GM21825 (cell line): ENCODE measurements around the gene AKT1.
"Not testable (repeated sequence)": the region's sequence is repeated elsewhere in the genome, so short reads cannot be mapped to it uniquely, and the experiment has no call there.

Source experiments
- ATAC-seq: cut with Tn5 transposase; IDR thresholded peaks from one replicate; pipeline ENCODE4 v1.9.1; 2021; ENCODE audit warnings: mild to moderate bottlenecking, moderate library complexity; ENCODE audit not compliant: unreplicated experiment

AKT1 gene

GRCh38 chr14:104741803-104742251 is 53.7 kb downstream of the AKT1 start:
- no peak for ATAC-seq

DNA sequence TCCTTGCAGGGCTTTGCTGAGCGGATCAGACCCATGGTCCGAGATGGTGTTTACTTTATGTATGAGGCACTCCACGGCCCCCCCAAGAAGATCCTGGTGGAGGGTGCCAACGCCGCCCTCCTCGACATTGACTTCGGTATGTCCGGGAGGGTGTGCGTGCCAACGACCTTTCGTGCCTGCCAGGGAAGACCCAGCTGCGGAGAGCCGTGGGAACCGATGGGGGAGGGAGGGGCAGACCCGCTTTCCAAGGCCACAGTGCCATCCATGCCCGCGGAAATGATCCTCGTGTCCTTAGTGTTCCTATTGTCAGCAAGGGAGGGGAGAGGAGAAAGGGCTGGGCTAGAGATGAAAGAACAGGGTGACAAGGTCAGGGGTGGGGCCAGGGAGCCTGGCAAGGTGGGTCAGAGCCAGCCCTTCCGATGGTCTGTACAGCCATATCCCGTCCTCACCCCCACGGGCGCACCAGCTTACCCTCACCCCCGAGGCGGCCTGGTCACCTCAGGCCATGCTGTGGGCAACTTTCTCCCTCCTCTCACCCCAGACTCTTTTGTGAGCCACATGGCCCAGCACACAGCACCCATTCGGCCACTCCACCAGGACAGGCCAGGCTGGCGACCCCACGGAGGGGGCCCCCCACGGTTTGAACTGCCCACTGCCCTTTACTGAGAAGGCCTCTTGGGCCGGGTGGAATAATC is 54.3 kb downstream of the AKT1 start:
- no peak for ATAC-seq

DNA sequence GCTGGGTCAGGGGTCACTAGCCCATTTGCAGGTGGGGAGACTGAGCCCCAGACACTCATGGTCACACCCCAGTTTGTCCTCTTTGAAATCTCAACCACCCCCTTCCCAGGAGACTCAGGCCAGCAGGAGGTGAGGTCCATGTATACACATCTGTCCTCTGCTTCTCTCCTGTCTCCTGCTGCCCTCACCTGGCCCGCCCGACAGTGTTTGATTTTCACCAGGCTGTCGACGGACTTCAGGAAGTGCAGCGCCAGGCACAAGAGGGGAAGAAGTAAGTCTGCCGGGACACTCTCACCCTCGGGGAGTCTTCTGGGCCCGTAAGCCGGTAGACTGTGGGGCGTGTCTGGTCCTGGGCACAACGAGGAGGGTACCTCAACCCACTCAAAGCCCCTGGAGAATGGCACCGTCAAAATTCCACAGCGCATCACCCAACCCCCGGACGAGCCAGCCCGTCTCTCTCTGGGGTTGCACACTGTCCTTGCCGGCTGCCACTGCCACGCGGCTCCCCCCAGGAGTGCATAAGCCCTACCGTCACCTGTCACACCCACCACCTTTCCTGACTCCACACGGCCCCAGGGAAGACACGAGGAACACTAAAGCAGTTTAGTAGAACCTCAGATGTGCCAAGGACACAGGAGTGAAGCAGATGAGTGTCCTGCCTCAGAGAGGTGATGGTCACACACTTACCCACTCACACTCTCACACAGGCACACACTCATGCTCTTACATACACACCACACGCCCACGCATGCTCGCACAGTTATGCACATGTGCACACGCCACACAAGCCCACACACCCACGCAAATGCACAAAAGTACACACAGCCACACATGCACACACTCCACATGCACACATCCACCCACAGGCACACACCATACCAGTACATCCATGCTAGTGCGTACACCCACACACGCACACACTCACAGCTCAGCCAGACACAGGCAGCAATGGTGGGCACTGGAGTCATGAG is 55.7 kb downstream of the AKT1 start:
- no peak for ATAC-seq

- ATAC-seq = no peak
These were observed 56.5 kb downstream of the AKT1 start for GRCh38 chr14:104739026-104739425.

DNA sequence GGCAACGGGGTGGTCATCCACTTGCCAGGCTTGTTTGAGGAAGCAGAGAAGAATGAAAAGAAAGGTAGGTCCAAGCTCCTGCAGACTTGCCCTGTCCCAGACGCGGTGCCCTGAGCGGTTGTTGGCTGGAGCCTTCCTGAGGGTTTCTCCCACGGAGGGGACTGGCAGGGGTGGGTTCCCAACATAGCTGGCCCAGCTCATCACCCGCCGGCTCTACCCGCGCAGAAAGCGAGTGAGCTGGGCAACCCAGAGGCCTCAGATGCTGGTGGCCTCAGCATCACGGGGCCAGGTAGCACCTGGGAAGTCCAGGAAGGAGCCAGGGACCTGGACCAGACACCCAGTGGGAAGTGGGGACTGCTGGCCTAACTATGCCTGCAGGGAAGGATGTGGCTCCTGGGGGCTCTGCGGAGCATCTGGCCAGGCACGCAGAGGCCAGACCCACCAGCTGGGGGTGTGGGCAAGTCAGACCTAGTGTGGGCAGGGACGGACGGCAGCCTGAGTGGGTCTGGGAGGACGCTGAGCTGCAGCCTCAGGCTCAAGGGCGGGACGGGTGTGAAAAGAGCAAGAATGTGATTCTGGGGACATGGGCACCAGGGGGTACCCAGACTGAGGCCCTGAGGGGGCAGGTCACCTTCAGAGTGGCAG is 57.1 kb downstream of the AKT1 start:
- no peak for ATAC-seq

DNA sequence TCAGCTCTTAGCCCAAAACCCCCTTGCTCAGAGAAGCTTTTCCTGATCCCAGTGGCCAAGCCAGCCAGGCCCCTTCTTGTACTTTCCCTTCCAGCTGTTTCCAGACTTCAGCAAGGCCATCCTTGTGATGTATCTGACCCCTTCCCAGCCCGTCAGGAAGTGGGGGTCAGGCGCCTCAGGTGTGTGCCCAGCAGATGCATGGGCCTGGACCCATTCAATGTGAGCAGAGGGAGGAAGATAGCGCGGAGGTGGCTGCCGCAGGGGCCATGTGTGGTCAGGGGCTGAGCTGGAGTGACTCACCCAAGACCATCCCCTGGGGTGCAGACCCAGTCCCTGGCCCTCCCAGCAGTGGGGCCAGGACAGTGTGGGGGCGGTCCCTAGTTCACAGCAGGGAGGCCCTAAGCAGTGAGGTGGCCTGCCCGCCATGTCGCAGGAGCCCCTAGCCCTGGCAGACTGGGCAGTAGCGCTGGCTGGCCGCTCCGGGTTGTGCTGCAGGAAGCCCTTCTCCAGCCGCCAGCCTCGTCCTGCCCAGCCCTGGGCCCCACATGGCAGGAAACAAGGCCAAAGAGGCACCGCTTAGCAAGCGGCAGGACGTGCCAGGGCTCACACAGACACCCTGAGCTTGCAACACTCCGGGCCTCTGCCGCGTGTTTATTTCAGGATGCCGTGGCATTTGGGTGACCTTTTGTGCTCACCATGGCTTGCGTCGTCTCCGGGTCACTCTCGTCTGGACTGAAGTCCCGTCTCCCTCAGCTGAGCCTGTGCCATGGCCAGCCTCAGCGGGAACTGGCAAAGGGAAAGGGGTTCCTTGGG is 59.5 kb downstream of the AKT1 start:
- no peak for ATAC-seq

- ATAC-seq = no peak
These were observed 60.4 kb downstream of the AKT1 start for GRCh38 chr14:104734991-104735779.

- no peak for ATAC-seq
These were observed 61.0 kb downstream of the AKT1 start for GRCh38 chr14:104734601-104734990.

- ATAC-seq = no peak
These were observed 61.4 kb downstream of the AKT1 start for GRCh38 chr14:104734051-104734587.

- no peak for ATAC-seq
These were observed 62.4 kb downstream of the AKT1 start for GRCh38 chr14:104732931-104733681.

DNA sequence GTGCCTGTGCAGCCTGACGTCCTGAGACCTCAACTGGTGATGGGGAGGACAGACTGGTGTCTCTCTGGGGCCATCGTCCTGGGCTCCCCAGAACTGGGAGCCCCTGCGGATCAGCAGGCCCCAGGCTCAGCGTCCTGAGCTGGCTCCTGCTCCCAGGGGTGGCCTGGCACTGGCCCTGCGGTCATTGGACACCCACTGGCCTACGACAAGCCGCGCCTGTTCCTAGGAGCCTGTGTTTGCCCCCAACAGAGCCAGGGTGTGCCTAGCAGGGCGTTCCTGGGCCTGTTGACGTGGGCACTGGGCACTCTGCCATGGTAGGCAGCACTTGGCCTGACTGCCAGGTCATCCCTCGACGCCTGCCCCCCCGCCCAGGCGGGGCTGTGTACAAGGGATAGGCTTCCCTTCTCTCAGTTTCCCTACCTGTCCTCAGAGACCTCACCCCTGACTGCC is 63.2 kb downstream of the AKT1 start:
- ATAC-seq = no peak

GRCh38 chr14:104731320-104732294 is 63.9 kb downstream of the AKT1 start:
- no peak for ATAC-seq

DNA sequence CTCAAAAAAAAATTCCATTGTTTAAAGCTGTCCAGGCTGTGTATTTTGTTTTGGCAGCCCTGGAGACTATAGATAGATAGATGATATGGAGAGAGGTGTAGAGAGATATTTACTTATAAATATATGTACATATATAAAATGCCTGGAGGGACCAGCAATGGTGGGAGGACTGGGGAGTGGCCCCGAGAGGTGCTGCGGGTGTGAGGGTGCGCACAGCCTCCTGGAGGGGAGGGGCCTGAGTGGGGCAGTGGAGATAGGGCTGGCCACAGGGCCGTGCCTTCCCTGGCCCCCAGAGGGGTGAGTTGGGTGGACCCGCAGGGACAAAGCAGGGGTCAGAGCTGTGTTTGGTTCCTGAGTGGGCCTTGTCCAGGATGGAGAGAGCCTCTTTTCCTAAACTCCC is 65.1 kb downstream of the AKT1 start:
- no peak for ATAC-seq

- ATAC-seq = no peak
These were observed 65.7 kb downstream of the AKT1 start for GRCh38 chr14:104729835-104730181.

- ATAC-seq = not testable (repeated sequence)
These were observed 66.2 kb downstream of the AKT1 start for GRCh38 chr14:104729176-104729834.

- ATAC-seq = no peak
These were observed 66.9 kb downstream of the AKT1 start for GRCh38 chr14:104728631-104729030.
